WTC11 (cell line): Measurements from ENCODE around the gene IFRD2. TPM values are rescaled to one million over a fixed set of nuclear protein-coding genes. Genes with fewer than 3 reads are reported as not detected.

ENCODE experiments used
- ATAC-seq: fragments of 200-7000 bp; cut with Tn5 transposase; 2 replicates; pipeline ENCODE4 v1.10.0; 2021; ENCODE audit warnings: mild to moderate bottlenecking, moderate library complexity
- CTCF ChIA-PET: fragments of 300-600 bp; sonication (Branson Sonifier 250); formaldehyde crosslinking; loops from one replicate; lab custom pipeline; 2021; ENCODE audit warnings: antibody characterized with exemption; lab: Charles Lee
- POLR2A ChIA-PET: fragments of 350-600 bp; sonication (Branson Sonifier 250); formaldehyde crosslinking; loops from one replicate; lab custom pipeline; 2021; ENCODE audit warnings: antibody characterized with exemption; lab: Charles Lee
- DNase-seq: peaks from one replicate; pipeline ENCODE4 v3.0.0; 2021; ENCODE audit warnings: low spot score
- H3K27ac Mint-ChIP-seq: 2 replicates; pipeline ENCODE4 v1.8.0; 2021; ENCODE audit warnings: mixed read lengths
- H3K27me3 Mint-ChIP-seq: 2 replicates; pipeline ENCODE4 v1.8.0; 2021; ENCODE audit warnings: low read depth, mild to moderate bottlenecking, moderate library complexity, mixed read lengths
- H3K36me3 Mint-ChIP-seq: 2 replicates; pipeline ENCODE4 v1.8.0; 2021; ENCODE audit warnings: mixed read lengths
- H3K4me1 Mint-ChIP-seq: 2 replicates; pipeline ENCODE4 v1.8.0; 2022; ENCODE audit warnings: mixed read lengths
- H3K4me3 Mint-ChIP-seq: 2 replicates; pipeline ENCODE4 v1.8.0; 2021; ENCODE audit warnings: mild to moderate bottlenecking, moderate library complexity, mixed read lengths
- H3K9me3 Mint-ChIP-seq: 2 replicates; pipeline ENCODE4 v1.8.0; 2021; ENCODE audit warnings: mixed read lengths
- CBFB ChIP-seq: sonication (generic); formaldehyde crosslinking; IDR thresholded peaks from 2 replicates; pipeline ENCODE4 v1.8.1; 2022; ENCODE audit warnings: mild to moderate bottlenecking, low read depth, missing genetic modification reagents
- CREB1 ChIP-seq: sonication (generic); formaldehyde crosslinking; IDR thresholded peaks from 2 replicates; pipeline ENCODE4 v1.8.0; 2023; ENCODE audit warnings: mild to moderate bottlenecking, missing genetic modification reagents
- ELF4 ChIP-seq: sonication (generic); formaldehyde crosslinking; IDR thresholded peaks from 2 replicates; pipeline ENCODE4 v1.8.1; 2022; ENCODE audit warnings: low read depth, mild to moderate bottlenecking, moderate library complexity, missing genetic modification reagents
- FOXP1 ChIP-seq: sonication (generic); formaldehyde crosslinking; IDR thresholded peaks from 2 replicates; pipeline ENCODE4 v1.8.0; 2022; ENCODE audit warnings: missing genetic modification reagents, mild to moderate bottlenecking, moderate library complexity, borderline replicate concordance
- GABPB1 ChIP-seq: sonication (generic); formaldehyde crosslinking; IDR thresholded peaks from 2 replicates; pipeline ENCODE4 v1.8.1; 2023; ENCODE audit warnings: mild to moderate bottlenecking, missing genetic modification reagents
- HMGXB4 ChIP-seq: sonication (generic); formaldehyde crosslinking; IDR thresholded peaks from 2 replicates; pipeline ENCODE4 v1.8.1; 2023; ENCODE audit warnings: mild to moderate bottlenecking, moderate library complexity, missing genetic modification reagents
- JAZF1 ChIP-seq: fragments of 250-450 bp; sonication (Bioruptor Pico); IDR thresholded peaks from 2 replicates; pipeline ENCODE4 v1.9.0; 2021; ENCODE audit warnings: moderate library complexity, mild to moderate bottlenecking, inconsistent platforms
- JUN ChIP-seq: sonication (generic); formaldehyde crosslinking; IDR thresholded peaks from 2 replicates; pipeline ENCODE4 v1.8.0; 2023; ENCODE audit warnings: mild to moderate bottlenecking, missing genetic modification reagents
- MLX ChIP-seq: sonication (generic); formaldehyde crosslinking; IDR thresholded peaks from 2 replicates; pipeline ENCODE4 v1.8.1; 2023; ENCODE audit warnings: mild to moderate bottlenecking, missing genetic modification reagents, moderate library complexity
- PRRX2 ChIP-seq: fragments of 250-450 bp; sonication (Bioruptor Pico); IDR thresholded peaks from 2 replicates; pipeline ENCODE4 v1.8.0; 2021; ENCODE audit warnings: mild to moderate bottlenecking
- RELA ChIP-seq: sonication (generic); formaldehyde crosslinking; IDR thresholded peaks from 2 replicates; pipeline ENCODE4 v1.8.1; 2022; ENCODE audit warnings: missing genetic modification reagents, mild to moderate bottlenecking, borderline replicate concordance
- SMAD4 ChIP-seq: sonication (generic); formaldehyde crosslinking; IDR thresholded peaks from 2 replicates; pipeline ENCODE4 v1.8.0; 2022; ENCODE audit warnings: mild to moderate bottlenecking, missing genetic modification reagents
- TCF7 ChIP-seq: sonication (generic); formaldehyde crosslinking; IDR thresholded peaks from 2 replicates; pipeline ENCODE4 v1.8.0; 2022; ENCODE audit warnings: mild to moderate bottlenecking, low read depth, missing genetic modification reagents, moderate library complexity
- ZNF121 ChIP-seq: sonication (generic); formaldehyde crosslinking; IDR thresholded peaks from 2 replicates; pipeline ENCODE4 v1.8.0; 2023; ENCODE audit warnings: missing genetic modification reagents
- ZNF138 ChIP-seq: sonication (generic); formaldehyde crosslinking; conservative IDR thresholded peaks from 2 replicates; pipeline ENCODE4 v1.8.1; 2022; ENCODE audit warnings: mild to moderate bottlenecking, moderate library complexity, missing genetic modification reagents
- ZNF232 ChIP-seq: sonication (generic); formaldehyde crosslinking; IDR thresholded peaks from 2 replicates; pipeline ENCODE4 v1.8.0; 2022; ENCODE audit warnings: mild to moderate bottlenecking, missing genetic modification reagents
- total RNA-seq: library from RNA; stranded (reverse); gene quantifications from 3 replicates; pipeline ENCODE4 v1.2.3, GENCODE V29; 2021
- TF ChIP-seq, protein P1 (sequence below): sonication (generic); formaldehyde crosslinking; IDR thresholded peaks from 2 replicates; pipeline ENCODE4 v1.8.1; 2022; ENCODE audit warnings: mild to moderate bottlenecking, missing genetic modification reagents, moderate library complexity, borderline replicate concordance
- TF ChIP-seq, protein P2 (sequence below): sonication (generic); formaldehyde crosslinking; IDR thresholded peaks from 2 replicates; pipeline ENCODE4 v1.8.0; 2023; ENCODE audit warnings: missing genetic modification reagents
- TF ChIP-seq, protein P3 (sequence below): sonication (generic); formaldehyde crosslinking; IDR thresholded peaks from 2 replicates; pipeline ENCODE4 v1.8.1; 2023; ENCODE audit warnings: mild to moderate bottlenecking, missing genetic modification reagents, borderline replicate concordance
- TF ChIP-seq, protein P4 (sequence below): fragments of 250-450 bp; sonication (Bioruptor Pico); IDR thresholded peaks from 2 replicates; pipeline ENCODE4 v1.9.0; 2021; ENCODE audit warnings: mild to moderate bottlenecking
- TF ChIP-seq, protein P5 (sequence below): sonication (generic); formaldehyde crosslinking; conservative IDR thresholded peaks from 2 replicates; pipeline ENCODE4 v1.8.1; 2022; ENCODE audit warnings: mild to moderate bottlenecking, missing genetic modification reagents
- TF ChIP-seq, protein P6 (sequence below): sonication (generic); formaldehyde crosslinking; IDR thresholded peaks from 2 replicates; pipeline ENCODE4 v1.8.0; 2022; ENCODE audit warnings: mild to moderate bottlenecking, missing genetic modification reagents
- TF ChIP-seq, protein P7 (sequence below): sonication (generic); formaldehyde crosslinking; IDR thresholded peaks from 2 replicates; pipeline ENCODE4 v1.8.1; 2023; ENCODE audit warnings: mild to moderate bottlenecking, missing genetic modification reagents, moderate library complexity

Gene IFRD2
- total RNA-seq, 1 experiment from 2014 or later, result 92.0 TPM

- TF ChIP-seq CREB1 (CRISPR knock-in tag), result no peak
- TF ChIP-seq ZNF138 (CRISPR knock-in tag), result no peak
- TF ChIP-seq MLX (CRISPR knock-in tag), result no peak
Observed at GRCh38 chr3:50341537-50341936, 49.3 kb upstream of the IFRD2 start (continued).

GRCh38 chr3:50340448-50341329 lies 48.5 kb upstream of the IFRD2 start, which contains the start of gene RASSF1:
Gene RASSF1 (minus strand): TSS chr3:50340836. CDS start chr3:50340805, 31 bp downstream.
- Mint-ChIP-seq H3K27ac (no peak within 1 kb of the TSS), H3K36me3 (no peaks in the 10 kb centered on the region), H3K9me3 (no peaks in the 10 kb centered on the region), H3K4me3 (peak within 1 kb of the TSS; percentile 95), H3K27me3 (peaks cover 77% of the 10 kb centered on the region), H3K4me1 (peaks cover 33% of the 10 kb centered on the region)
- DNase-seq (peak; percentile 59), ATAC-seq (peak; percentile 0; the same call in 1 of the 2 replicates)
- ChIA-PET CTCF (interaction anchor here (0.6 to 1.9 kb wide), 15 partner anchors 10 to 276 kb away, joined by 3 to 10 read pairs (median 4); partner anchors contain the start of genes CISH, CYB561D2, HYAL1 and HYAL3), POLR2A (no interaction called here)
- TF ChIP-seq, protein P1, sequence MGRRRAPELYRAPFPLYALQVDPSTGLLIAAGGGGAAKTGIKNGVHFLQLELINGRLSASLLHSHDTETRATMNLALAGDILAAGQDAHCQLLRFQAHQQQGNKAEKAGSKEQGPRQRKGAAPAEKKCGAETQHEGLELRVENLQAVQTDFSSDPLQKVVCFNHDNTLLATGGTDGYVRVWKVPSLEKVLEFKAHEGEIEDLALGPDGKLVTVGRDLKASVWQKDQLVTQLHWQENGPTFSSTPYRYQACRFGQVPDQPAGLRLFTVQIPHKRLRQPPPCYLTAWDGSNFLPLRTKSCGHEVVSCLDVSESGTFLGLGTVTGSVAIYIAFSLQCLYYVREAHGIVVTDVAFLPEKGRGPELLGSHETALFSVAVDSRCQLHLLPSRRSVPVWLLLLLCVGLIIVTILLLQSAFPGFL (CRISPR knock-in tag), result no peak
- TF ChIP-seq ZNF138 (CRISPR knock-in tag) (no peak), RELA (CRISPR knock-in tag) (0 out of 2 replicates have a peak, but pooled peaks have one; percentile 23), TCF7 (CRISPR knock-in tag) (peak; percentile 87), CBFB (no peak), PRRX2 (CRISPR knock-in tag) (no peak), JAZF1 (CRISPR knock-in tag) (no peak), ZNF232 (CRISPR knock-in tag) (peak; percentile 86; the same call in 1 of the 2 replicates), ZNF121 (peak; percentile 13; the same call in 1 of the 2 replicates), JUN (CRISPR knock-in tag) (0 out of 2 replicates have a peak, but pooled peaks have one; percentile 56), HMGXB4 (CRISPR knock-in tag) (no peak; the same call in 1 of the 2 replicates), ELF4 (no peak), FOXP1 (peak; percentile 76), SMAD4 (no peak), GABPB1 (no peak)
- TF ChIP-seq, protein P2, sequence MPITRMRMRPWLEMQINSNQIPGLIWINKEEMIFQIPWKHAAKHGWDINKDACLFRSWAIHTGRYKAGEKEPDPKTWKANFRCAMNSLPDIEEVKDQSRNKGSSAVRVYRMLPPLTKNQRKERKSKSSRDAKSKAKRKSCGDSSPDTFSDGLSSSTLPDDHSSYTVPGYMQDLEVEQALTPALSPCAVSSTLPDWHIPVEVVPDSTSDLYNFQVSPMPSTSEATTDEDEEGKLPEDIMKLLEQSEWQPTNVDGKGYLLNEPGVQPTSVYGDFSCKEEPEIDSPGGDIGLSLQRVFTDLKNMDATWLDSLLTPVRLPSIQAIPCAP (CRISPR knock-in tag), result no peak
- TF ChIP-seq, protein P3, sequence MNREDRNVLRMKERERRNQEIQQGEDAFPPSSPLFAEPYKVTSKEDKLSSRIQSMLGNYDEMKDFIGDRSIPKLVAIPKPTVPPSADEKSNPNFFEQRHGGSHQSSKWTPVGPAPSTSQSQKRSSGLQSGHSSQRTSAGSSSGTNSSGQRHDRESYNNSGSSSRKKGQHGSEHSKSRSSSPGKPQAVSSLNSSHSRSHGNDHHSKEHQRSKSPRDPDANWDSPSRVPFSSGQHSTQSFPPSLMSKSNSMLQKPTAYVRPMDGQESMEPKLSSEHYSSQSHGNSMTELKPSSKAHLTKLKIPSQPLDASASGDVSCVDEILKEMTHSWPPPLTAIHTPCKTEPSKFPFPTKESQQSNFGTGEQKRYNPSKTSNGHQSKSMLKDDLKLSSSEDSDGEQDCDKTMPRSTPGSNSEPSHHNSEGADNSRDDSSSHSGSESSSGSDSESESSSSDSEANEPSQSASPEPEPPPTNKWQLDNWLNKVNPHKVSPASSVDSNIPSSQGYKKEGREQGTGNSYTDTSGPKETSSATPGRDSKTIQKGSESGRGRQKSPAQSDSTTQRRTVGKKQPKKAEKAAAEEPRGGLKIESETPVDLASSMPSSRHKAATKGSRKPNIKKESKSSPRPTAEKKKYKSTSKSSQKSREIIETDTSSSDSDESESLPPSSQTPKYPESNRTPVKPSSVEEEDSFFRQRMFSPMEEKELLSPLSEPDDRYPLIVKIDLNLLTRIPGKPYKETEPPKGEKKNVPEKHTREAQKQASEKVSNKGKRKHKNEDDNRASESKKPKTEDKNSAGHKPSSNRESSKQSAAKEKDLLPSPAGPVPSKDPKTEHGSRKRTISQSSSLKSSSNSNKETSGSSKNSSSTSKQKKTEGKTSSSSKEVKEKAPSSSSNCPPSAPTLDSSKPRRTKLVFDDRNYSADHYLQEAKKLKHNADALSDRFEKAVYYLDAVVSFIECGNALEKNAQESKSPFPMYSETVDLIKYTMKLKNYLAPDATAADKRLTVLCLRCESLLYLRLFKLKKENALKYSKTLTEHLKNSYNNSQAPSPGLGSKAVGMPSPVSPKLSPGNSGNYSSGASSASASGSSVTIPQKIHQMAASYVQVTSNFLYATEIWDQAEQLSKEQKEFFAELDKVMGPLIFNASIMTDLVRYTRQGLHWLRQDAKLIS (CRISPR knock-in tag), result no peak
- TF ChIP-seq, protein P4, sequence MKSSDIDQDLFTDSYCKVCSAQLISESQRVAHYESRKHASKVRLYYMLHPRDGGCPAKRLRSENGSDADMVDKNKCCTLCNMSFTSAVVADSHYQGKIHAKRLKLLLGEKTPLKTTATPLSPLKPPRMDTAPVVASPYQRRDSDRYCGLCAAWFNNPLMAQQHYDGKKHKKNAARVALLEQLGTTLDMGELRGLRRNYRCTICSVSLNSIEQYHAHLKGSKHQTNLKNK, result no peak
- TF ChIP-seq, protein P5, sequence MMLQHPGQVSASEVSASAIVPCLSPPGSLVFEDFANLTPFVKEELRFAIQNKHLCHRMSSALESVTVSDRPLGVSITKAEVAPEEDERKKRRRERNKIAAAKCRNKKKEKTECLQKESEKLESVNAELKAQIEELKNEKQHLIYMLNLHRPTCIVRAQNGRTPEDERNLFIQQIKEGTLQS, result no peak
- TF ChIP-seq, protein P6, sequence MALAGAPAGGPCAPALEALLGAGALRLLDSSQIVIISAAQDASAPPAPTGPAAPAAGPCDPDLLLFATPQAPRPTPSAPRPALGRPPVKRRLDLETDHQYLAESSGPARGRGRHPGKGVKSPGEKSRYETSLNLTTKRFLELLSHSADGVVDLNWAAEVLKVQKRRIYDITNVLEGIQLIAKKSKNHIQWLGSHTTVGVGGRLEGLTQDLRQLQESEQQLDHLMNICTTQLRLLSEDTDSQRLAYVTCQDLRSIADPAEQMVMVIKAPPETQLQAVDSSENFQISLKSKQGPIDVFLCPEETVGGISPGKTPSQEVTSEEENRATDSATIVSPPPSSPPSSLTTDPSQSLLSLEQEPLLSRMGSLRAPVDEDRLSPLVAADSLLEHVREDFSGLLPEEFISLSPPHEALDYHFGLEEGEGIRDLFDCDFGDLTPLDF, result no peak
- TF ChIP-seq, protein P7, sequence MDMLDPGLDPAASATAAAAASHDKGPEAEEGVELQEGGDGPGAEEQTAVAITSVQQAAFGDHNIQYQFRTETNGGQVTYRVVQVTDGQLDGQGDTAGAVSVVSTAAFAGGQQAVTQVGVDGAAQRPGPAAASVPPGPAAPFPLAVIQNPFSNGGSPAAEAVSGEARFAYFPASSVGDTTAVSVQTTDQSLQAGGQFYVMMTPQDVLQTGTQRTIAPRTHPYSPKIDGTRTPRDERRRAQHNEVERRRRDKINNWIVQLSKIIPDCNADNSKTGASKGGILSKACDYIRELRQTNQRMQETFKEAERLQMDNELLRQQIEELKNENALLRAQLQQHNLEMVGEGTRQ, result 0 out of 2 replicates have a peak, but pooled peaks have one; percentile 7
